HG02763 (cell line): ENCODE data around the gene IL4I1.

Experiments used
- ATAC-seq: cut with Tn5 transposase; IDR thresholded peaks from one replicate; pipeline ENCODE4 v1.9.1; 2021; ENCODE audit warnings: mild to moderate bottlenecking, moderate library complexity; ENCODE audit not compliant: unreplicated experiment

Gene IL4I1

GRCh38 chr19:49864890-49865289 lies 31.8 kb downstream of the IL4I1 start:
- no peak for ATAC-seq

- ATAC-seq, result no peak
Measured at GRCh38 chr19:49863935-49864320, 32.8 kb downstream of the IL4I1 start.

GRCh38 chr19:49863254-49863934 lies 33.3 kb downstream of the IL4I1 start:
- no peak for ATAC-seq

- no peak for ATAC-seq
Measured at GRCh38 chr19:49862391-49863253, 34.1 kb downstream of the IL4I1 start.

- ATAC-seq, result no peak
Measured at GRCh38 chr19:49861541-49862378, 34.9 kb downstream of the IL4I1 start.

- ATAC-seq, result no peak
Measured at GRCh38 chr19:49861107-49861506, 35.6 kb downstream of the IL4I1 start.

- no peak for ATAC-seq
Measured at GRCh38 chr19:49860336-49861102, 36.2 kb downstream of the IL4I1 start.

- no peak for ATAC-seq
Measured at GRCh38 chr19:49859682-49860335, 36.9 kb downstream of the IL4I1 start.

- ATAC-seq, result no peak
Measured at GRCh38 chr19:49858088-49858985, 38.4 kb downstream of the IL4I1 start.

GRCh38 chr19:49857838-49858087 lies 38.9 kb downstream of the IL4I1 start:
- ATAC-seq, result no peak

GRCh38 chr19:49857061-49857837 lies 39.4 kb downstream of the IL4I1 start:
- ATAC-seq, result no peak

- no peak for ATAC-seq
Measured at GRCh38 chr19:49856574-49857021, 40.1 kb downstream of the IL4I1 start.

GRCh38 chr19:49855676-49856573 lies 40.8 kb downstream of the IL4I1 start:
- no peak for ATAC-seq

GRCh38 chr19:49855277-49855675 lies 41.4 kb downstream of the IL4I1 start:
- ATAC-seq, result no peak

GRCh38 chr19:49854378-49855263 lies 42.1 kb downstream of the IL4I1 start:
- ATAC-seq, result no peak

GRCh38 chr19:49853852-49854377 lies 42.8 kb downstream of the IL4I1 start:
- no peak for ATAC-seq
